ENCODE measurements around the gene GJB3. TPM values are rescaled to one million over a fixed set of nuclear protein-coding genes. Genes with fewer than 3 reads are reported as not detected.

GJB3 gene
- total and polyA plus RNA-seq, 9 of the 15 experiments (the other 6 are each of a cell fraction or from before 2014, with no cell fraction given) = not detected

GRCh38 chr1:34816332-34816731, 35.3 kb downstream of the GJB3 start (continued):
- TF ChIP-seq CUX1 (CRISPR knock-in tag; IDR thresholded peaks at IDR 0.05) = no peak
- TF ChIP-seq TEAD2 (tag; IDR thresholded peaks at IDR 0.05) = no peak
- no peak for TF ChIP-seq ZNF23 (CRISPR knock-in tag; IDR thresholded peaks at IDR 0.05)
- no peak for TF ChIP-seq TBL1XR1 (IDR thresholded peaks at IDR 0.05; ENCODE audit: low read length in 2 of 2)

GRCh38 chr1:34816778-34817177, 35.8 kb downstream of the GJB3 start:
- no peaks in the 10 kb centered on the region for H3K79me2 ChIP-seq (ENCODE audit: control insufficient read depth, insufficient read depth, low read length)
- H3K27ac ChIP-seq (ENCODE audit: extremely low read depth, low read depth, low read length) = no peak overlapping the region
- WGBS (ENCODE audit: insufficient coverage, low coverage, missing lambda C conversion rate) = 0% methylated on average over 3 of the region's 3 CpGs
- CTCF ChIA-PET (ENCODE audit: low intra/inter-chr PET ratio) = no interaction called here
- POLR2A ChIA-PET = interaction anchor here (1.0 kb wide), 1 partner anchor 11 kb away, joined by 3 read pairs; no protein-coding TSS in a partner anchor
- H2AFZ ChIP-seq (ENCODE audit: low read depth, low read length) = no peak overlapping the region
- no peak for FAIRE-seq
- no peaks in the 10 kb centered on the region for H3K36me3 ChIP-seq (ENCODE audit: control insufficient read depth, insufficient read depth, low read length)
- BruUV-seq (replicated peaks) = no TSS peak
- H3K4me3 ChIP-seq = no peak overlapping the region
- H3K4me2 ChIP-seq (ENCODE audit: insufficient read depth, low read length) = no peak overlapping the region
- intact Hi-C loops (cut with micrococcal nuclease) (no loop called here), in situ Hi-C loops (cut with MboI) (no loop called here)
- no peak overlapping the region for H3K9ac ChIP-seq (ENCODE audit: insufficient read depth in 1 of 2, low read depth in 2 of 2, low read length in 2 of 2)
- H3K9me3 ChIP-seq (replicated peaks; ENCODE audit: control insufficient read depth, insufficient read depth, low read depth, low read length) = no peaks in the 10 kb centered on the region
- peaks cover 0 to 2% of the 10 kb centered on the region in 2 experiments; a peak in 3 of 5 replicates for H3K27me3 ChIP-seq (ENCODE audit: control insufficient read depth in 2 of 2, insufficient read depth in 2 of 2, low read length in 2 of 2)
- no peak for DNase-seq (ENCODE audit: extremely low read depth in 1 of 4, low spot score in 3 of 4)
- no peak for ATAC-seq
- H3K4me1 ChIP-seq (replicated peaks in 1 of 2; ENCODE audit: control insufficient read depth in 2 of 2, insufficient read depth in 2 of 2, low read length in 2 of 2) = no peaks in the 10 kb centered on the region
- no peaks in the 10 kb centered on the region for H3K9me1 ChIP-seq (ENCODE audit: control insufficient read depth, insufficient read depth, low read length)
- H4K20me1 ChIP-seq (replicated peaks; ENCODE audit: control insufficient read depth, insufficient read depth, low read length) = no peaks in the 10 kb centered on the region
- TF ChIP-seq BCLAF1 (IDR thresholded peaks at IDR 0.05; ENCODE audit: borderline replicate concordance in 1 of 2, control insufficient read depth in 1 of 2, low read depth in 2 of 2, low read length in 1 of 2) (no peak), PTBP1 (IDR thresholded peaks at IDR 0.05; ENCODE audit: low read depth, low read length) (no peak), SMAD3 (CRISPR knock-in tag; conservative IDR thresholded peaks at IDR 0.05) (no peak), U2AF2 (optimal IDR thresholded peaks at IDR 0.05; ENCODE audit: low read depth, low read length) (no peak), SNIP1 (IDR thresholded peaks at IDR 0.05; ENCODE audit: low read depth) (no peak), NCOR1 (IDR thresholded peaks at IDR 0.05) (no peak), ZNF717 (CRISPR knock-in tag; IDR thresholded peaks at IDR 0.05) (no peak), SMAD1 (IDR thresholded peaks at IDR 0.05; ENCODE audit: low read depth, low read length, partially characterized antibody) (no peak)

All from K562 (cell line).